ENCODE results near the gene CCDC33.

- no peak for TF ChIP-seq GATA2 (IDR thresholded peaks at IDR 0.05; ENCODE audit: low read depth, low read length)
- TF ChIP-seq GATA3 (IDR thresholded peaks at IDR 0.05; ENCODE audit: low read depth, low read length) = no peak
Observed at GRCh38 chr15:74368121-74368520, 132.0 kb downstream of the CCDC33 start.
